H9 (cell line): ENCODE measurements around the gene ADGRG2. TPM values are rescaled to one million over a fixed set of nuclear protein-coding genes. Genes with fewer than 3 reads are reported as not detected.

Experiments
- DNase-seq: peaks from one replicate; pipeline ENCODE4 v3.0.0-alpha.2; 2017
- H2AFZ ChIP-seq: one replicate; pipeline ENCODE4 v1.6.1; 2013; ENCODE audit warnings: mild to moderate bottlenecking, low read length, control low read depth, moderate library complexity
- H2AK5ac ChIP-seq: 2 replicates; pipeline ENCODE4 v1.6.1; 2013; ENCODE audit warnings: low read length, control low read depth, mixed read lengths; ENCODE audit not compliant: insufficient read length
- H2BK120ac ChIP-seq: one replicate; pipeline ENCODE4 v1.6.1; 2013; ENCODE audit warnings: low read depth, mild to moderate bottlenecking, low read length, control low read depth, inconsistent platforms; ENCODE audit not compliant: poor library complexity, severe bottlenecking
- H2BK12ac ChIP-seq: 2 replicates; pipeline ENCODE4 v1.6.1; 2013; ENCODE audit warnings: low read length, control low read depth, mixed read lengths, low read depth; ENCODE audit not compliant: insufficient read length
- H2BK15ac ChIP-seq: 2 replicates; pipeline ENCODE4 v1.6.1; 2013; ENCODE audit warnings: low read depth, low read length, control low read depth
- H2BK20ac ChIP-seq: one replicate; pipeline ENCODE4 v1.6.1; 2013; ENCODE audit warnings: low read depth, mild to moderate bottlenecking, low read length, control low read depth, inconsistent platforms; ENCODE audit not compliant: poor library complexity, severe bottlenecking
- H2BK5ac ChIP-seq: 2 replicates; pipeline ENCODE4 v1.6.1; 2013; ENCODE audit warnings: low read length, control low read depth, mixed read lengths; ENCODE audit not compliant: insufficient read length
- H3K14ac ChIP-seq: 2 replicates; pipeline ENCODE4 v1.6.1; 2013; ENCODE audit warnings: low read length, control low read depth; ENCODE audit not compliant: insufficient read depth
- H3K18ac ChIP-seq: 2 replicates; pipeline ENCODE4 v1.6.1; 2013; ENCODE audit warnings: low read depth, mild to moderate bottlenecking, mixed read lengths, low read length, control low read depth; ENCODE audit not compliant: insufficient read length
- H3K23ac ChIP-seq: 2 replicates; pipeline ENCODE4 v1.6.1; 2013; ENCODE audit warnings: low read length, control low read depth, mixed read lengths, low read depth; ENCODE audit not compliant: insufficient read length
- H3K23me2 ChIP-seq: 2 replicates; pipeline ENCODE4 v1.6.1; 2013; ENCODE audit warnings: low read depth, mild to moderate bottlenecking, mixed read lengths, low read length, control low read depth; ENCODE audit not compliant: insufficient read length, poor library complexity, severe bottlenecking
- H3K27ac ChIP-seq: 2 replicates; pipeline ENCODE4 v1.5.1; 2013; ENCODE audit warnings: low read length, control low read depth, mixed read lengths, low read depth; ENCODE audit not compliant: insufficient read length
- H3K27me3 ChIP-seq: 2 replicates; pipeline ENCODE4 v1.6.1; 2013; ENCODE audit warnings: low read length, control low read depth, inconsistent platforms; ENCODE audit not compliant: insufficient read depth
- H3K4ac ChIP-seq: 2 replicates; pipeline ENCODE4 v1.6.1; 2013; ENCODE audit warnings: low read depth, mild to moderate bottlenecking, control low read depth, inconsistent platforms, low read length, moderate library complexity
- H3K4me1 ChIP-seq: 2 replicates; pipeline ENCODE4 v1.6.1; 2013; ENCODE audit warnings: low read length, control low read depth, inconsistent platforms; ENCODE audit not compliant: insufficient read depth
- H3K4me2 ChIP-seq: 2 replicates; pipeline ENCODE4 v1.6.1; 2013; ENCODE audit warnings: low read length, control low read depth, mixed read lengths; ENCODE audit not compliant: insufficient read length, insufficient read depth
- H3K56ac ChIP-seq: 2 replicates; pipeline ENCODE4 v1.6.1; 2013; ENCODE audit warnings: low read depth, mild to moderate bottlenecking, mixed read lengths, low read length, control low read depth; ENCODE audit not compliant: insufficient read length
- H3K79me1 ChIP-seq: 2 replicates; pipeline ENCODE4 v1.6.1; 2013; ENCODE audit warnings: low read depth, mild to moderate bottlenecking, moderate library complexity, low read length, control low read depth, inconsistent platforms; ENCODE audit not compliant: insufficient read depth, poor library complexity, severe bottlenecking
- H3K79me2 ChIP-seq: 2 replicates; pipeline ENCODE4 v1.6.1; 2013; ENCODE audit warnings: low read length, control low read depth, inconsistent platforms; ENCODE audit not compliant: insufficient read depth
- H3K9ac ChIP-seq: 2 replicates; pipeline ENCODE4 v1.6.1; 2013; ENCODE audit warnings: low read length, control low read depth, mixed read lengths; ENCODE audit not compliant: insufficient read length; ENCODE audit errors: extremely low read depth
- H3K9me3 ChIP-seq: one replicate; pipeline ENCODE4 v1.6.1; 2013; ENCODE audit warnings: low read depth, low read length, inconsistent platforms; ENCODE audit not compliant: control insufficient read depth
- H3T11ph ChIP-seq: one replicate; pipeline ENCODE4 v1.6.1; 2013; ENCODE audit warnings: mild to moderate bottlenecking, low read length, control low read depth, inconsistent platforms
- H4K20me1 ChIP-seq: one replicate; pipeline ENCODE4 v1.6.1; 2013; ENCODE audit not compliant: control insufficient read depth, insufficient read length, insufficient read depth
- H4K5ac ChIP-seq: 2 replicates; pipeline ENCODE4 v1.6.1; 2013; ENCODE audit warnings: low read depth, mild to moderate bottlenecking, mixed read lengths, low read length, control low read depth; ENCODE audit not compliant: insufficient read length
- H4K8ac ChIP-seq: replicated peaks from 2 replicates; pipeline ENCODE4 v1.6.1; 2013; ENCODE audit warnings: low read length, control low read depth, mixed read lengths, low read depth; ENCODE audit not compliant: insufficient read length
- H4K91ac ChIP-seq: 2 replicates; pipeline ENCODE4 v1.6.1; 2013; ENCODE audit warnings: low read depth, mild to moderate bottlenecking, moderate library complexity, mixed read lengths, low read length, control low read depth; ENCODE audit not compliant: insufficient read length
- H3K27ac Mint-ChIP-seq, 3 experiments: 2 replicates in 2 of 3; 3 replicates in 1 of 3; pipeline ENCODE4 v1.8.0; 2020 to 2021; ENCODE audit warnings: mixed read lengths in 3 of 3, mild to moderate bottlenecking in 1 of 3, moderate library complexity in 1 of 3
- H3K27me3 Mint-ChIP-seq: 2 replicates; pipeline ENCODE4 v1.8.0; 2021; ENCODE audit warnings: low read depth, mild to moderate bottlenecking, moderate library complexity, mixed read lengths
- H3K36me3 Mint-ChIP-seq, 3 experiments: 2 replicates in 2 of 3; 3 replicates in 1 of 3; pipeline ENCODE4 v1.8.0; 2020 to 2021; ENCODE audit warnings: low read depth in 3 of 3, mixed read lengths in 3 of 3; ENCODE audit not compliant: insufficient read depth in 1 of 3
- H3K4me1 Mint-ChIP-seq, 2 experiments: 2 replicates each; pipeline ENCODE4 v1.8.0; 2020; ENCODE audit warnings: mixed read lengths in 2 of 2
- H3K4me3 Mint-ChIP-seq, 2 experiments: 2 replicates in 1 of 2; 3 replicates in 1 of 2; pipeline ENCODE4 v1.8.0; 2020 to 2021; ENCODE audit warnings: mild to moderate bottlenecking in 2 of 2, mixed read lengths in 2 of 2, moderate library complexity in 1 of 2
- H3K9me3 Mint-ChIP-seq, 2 experiments: 2 replicates in 1 of 2; 3 replicates in 1 of 2; pipeline ENCODE4 v1.8.0; 2020; ENCODE audit warnings: mild to moderate bottlenecking in 2 of 2, mixed read lengths in 2 of 2, moderate library complexity in 1 of 2
- WGBS: extraction: QIAGEN DNeasy Blood & Tissue Kit; methylation state at CpG from one replicate; pipeline ENCODE4 v1.1.7; 2013; ENCODE audit warnings: missing lambda C conversion rate, low lambda C conversion rate, mixed read lengths; ENCODE audit not compliant: insufficient read length; ENCODE audit errors: extremely low coverage; 5-methylcytosine and 5-hydroxymethylcytosine counted together
- total RNA-seq: library from RNA; stranded (reverse); gene quantifications from 2 replicates; pipeline ENCODE4 v1.2.1, GENCODE V29; 2021
- TF ChIP-seq, protein P1 (sequence below): fragments of 200-600 bp; sonication (generic); conservative IDR thresholded peaks from 3 replicates; pipeline ENCODE4 v1.8.0; 2021; ENCODE audit warnings: antibody characterized with exemption, mild to moderate bottlenecking

The ADGRG2 gene
- total RNA-seq, 1 experiment from 2014 or later: 6.8 TPM

DNA sequence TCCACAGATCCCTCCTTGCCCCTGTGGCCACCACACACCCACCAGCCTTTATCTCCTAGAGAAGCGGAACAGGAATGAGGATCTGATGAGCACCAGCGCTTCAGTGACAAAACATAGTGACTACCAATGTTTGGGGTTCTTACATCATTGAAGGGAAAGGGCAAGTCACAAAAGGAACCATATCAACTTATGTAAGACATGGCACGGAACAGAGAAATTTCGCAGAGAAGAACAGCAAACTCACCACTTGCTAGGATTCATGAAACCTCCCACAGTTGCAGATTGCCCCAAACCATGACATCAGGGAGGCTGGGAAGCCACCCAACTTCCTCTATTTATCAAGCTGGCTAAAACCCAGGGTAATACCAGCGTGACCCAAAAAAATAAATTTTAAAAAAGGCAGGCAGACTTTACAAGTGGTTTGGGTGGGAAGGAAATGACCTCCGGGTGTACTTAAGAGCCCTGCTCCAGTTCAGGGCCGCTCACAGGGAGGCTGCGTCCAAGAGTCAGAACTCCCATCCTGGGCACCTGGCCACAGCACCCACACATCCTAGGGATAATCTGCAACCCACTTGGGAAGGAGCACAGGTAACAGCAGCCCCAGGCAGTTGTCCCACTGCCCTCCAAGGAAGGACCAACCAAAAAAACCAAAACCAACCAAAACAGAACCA lies 36.0 kb downstream of the ADGRG2 start:
- Histone ChIP-seq H4K5ac (no peak overlapping the region), H3K4me2 (no peak overlapping the region), H3K79me1 (no peaks in the 10 kb centered on the region), H3T11ph (no peak overlapping the region), H3K27me3 (no peaks in the 10 kb centered on the region), H3K79me2 (no peaks in the 10 kb centered on the region), H2BK5ac (no peak overlapping the region), H2AK5ac (no peak overlapping the region), H3K23ac (no peak overlapping the region), H3K4ac (no peak overlapping the region), H2BK15ac (no peak overlapping the region), H3K18ac (no peak overlapping the region), H2BK120ac (no peak overlapping the region), H3K27ac (no peak overlapping the region), H4K8ac (no peak overlapping the region), H3K56ac (no peak overlapping the region), H4K20me1 (no peaks in the 10 kb centered on the region), H3K9ac (no peak overlapping the region), H3K4me1 (no peaks in the 10 kb centered on the region), H3K23me2 (no peaks in the 10 kb centered on the region), H2AFZ (no peak overlapping the region), H4K91ac (no peak overlapping the region), H3K9me3 (peaks cover 48% of the 10 kb centered on the region), H2BK12ac (no peak overlapping the region), H3K14ac (no peak overlapping the region), H2BK20ac (no peak overlapping the region)
- Mint-ChIP-seq H3K4me1 (no peaks in the 10 kb centered on the region), H3K27ac (no peak overlapping the region), H3K36me3 (peaks cover 16 to 34% (median 30%) of the 10 kb centered on the region in 3 experiments), H3K27me3 (peaks cover 3% of the 10 kb centered on the region; the same call in 1 of the 2 replicates), H3K9me3 (peaks cover 77 to 81% of the 10 kb centered on the region in 2 experiments), H3K4me3 (no peak overlapping the region)
- TF ChIP-seq, protein P1, sequence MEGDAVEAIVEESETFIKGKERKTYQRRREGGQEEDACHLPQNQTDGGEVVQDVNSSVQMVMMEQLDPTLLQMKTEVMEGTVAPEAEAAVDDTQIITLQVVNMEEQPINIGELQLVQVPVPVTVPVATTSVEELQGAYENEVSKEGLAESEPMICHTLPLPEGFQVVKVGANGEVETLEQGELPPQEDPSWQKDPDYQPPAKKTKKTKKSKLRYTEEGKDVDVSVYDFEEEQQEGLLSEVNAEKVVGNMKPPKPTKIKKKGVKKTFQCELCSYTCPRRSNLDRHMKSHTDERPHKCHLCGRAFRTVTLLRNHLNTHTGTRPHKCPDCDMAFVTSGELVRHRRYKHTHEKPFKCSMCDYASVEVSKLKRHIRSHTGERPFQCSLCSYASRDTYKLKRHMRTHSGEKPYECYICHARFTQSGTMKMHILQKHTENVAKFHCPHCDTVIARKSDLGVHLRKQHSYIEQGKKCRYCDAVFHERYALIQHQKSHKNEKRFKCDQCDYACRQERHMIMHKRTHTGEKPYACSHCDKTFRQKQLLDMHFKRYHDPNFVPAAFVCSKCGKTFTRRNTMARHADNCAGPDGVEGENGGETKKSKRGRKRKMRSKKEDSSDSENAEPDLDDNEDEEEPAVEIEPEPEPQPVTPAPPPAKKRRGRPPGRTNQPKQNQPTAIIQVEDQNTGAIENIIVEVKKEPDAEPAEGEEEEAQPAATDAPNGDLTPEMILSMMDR: no peak
- no CpG with 5 or more reads among the region's 8 CpGs for WGBS
- no peak for DNase-seq
